ENCODE data around the gene SPATA31D4.
"Not testable (repeated sequence)": the region's sequence is repeated elsewhere in the genome, so short reads cannot be mapped to it uniquely, and the experiment has no call there.

The SPATA31D4 gene

DNA sequence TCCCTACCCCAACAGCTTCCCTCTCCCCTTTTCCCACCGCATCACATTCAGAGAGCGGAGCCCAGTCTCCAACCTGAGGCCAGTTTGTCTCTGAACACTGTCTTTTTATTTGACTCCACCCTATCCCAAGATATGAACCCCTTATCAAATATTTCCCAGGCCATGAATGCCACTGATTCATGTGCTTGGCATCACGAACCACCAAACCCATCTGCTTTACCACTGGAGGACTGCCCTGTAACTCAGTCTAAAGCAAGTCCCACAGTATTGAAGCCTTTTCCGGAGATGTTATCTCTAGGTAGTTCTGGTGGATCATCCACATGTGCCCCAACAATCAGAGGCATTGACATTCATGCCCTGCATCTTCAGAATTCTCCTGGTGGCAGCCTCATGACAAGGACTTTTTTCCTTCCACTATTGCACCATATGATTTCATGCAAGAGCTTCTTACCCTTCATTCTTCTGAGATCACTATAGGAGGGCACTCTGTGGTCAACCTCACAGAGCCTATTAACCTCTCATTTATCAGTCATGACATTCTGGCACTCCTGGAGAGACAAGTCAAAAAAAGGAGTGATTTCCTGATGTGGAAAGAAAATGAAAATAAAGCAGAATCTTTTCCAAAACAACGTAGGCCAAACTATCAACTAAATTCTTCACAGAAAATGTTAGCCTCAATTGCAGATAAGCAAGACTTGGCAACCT, 12.3 kb upstream of the SPATA31D4 start:
- no peaks in the 10 kb centered on the region for H3K4me1 Mint-ChIP-seq (ENCODE audit: low read depth)
- no peak overlapping the region for H3K4me3 Mint-ChIP-seq
- no peak overlapping the region for H3K27ac Mint-ChIP-seq
- peaks cover 15% of the 10 kb centered on the region for H3K9me3 Mint-ChIP-seq
- H3K36me3 Mint-ChIP-seq (ENCODE audit: low read depth) = no peaks in the 10 kb centered on the region
- H3K27me3 Mint-ChIP-seq (ENCODE audit: low read depth) = no peaks in the 10 kb centered on the region
- no peak for DNase-seq (ENCODE audit: low spot score)

DNA sequence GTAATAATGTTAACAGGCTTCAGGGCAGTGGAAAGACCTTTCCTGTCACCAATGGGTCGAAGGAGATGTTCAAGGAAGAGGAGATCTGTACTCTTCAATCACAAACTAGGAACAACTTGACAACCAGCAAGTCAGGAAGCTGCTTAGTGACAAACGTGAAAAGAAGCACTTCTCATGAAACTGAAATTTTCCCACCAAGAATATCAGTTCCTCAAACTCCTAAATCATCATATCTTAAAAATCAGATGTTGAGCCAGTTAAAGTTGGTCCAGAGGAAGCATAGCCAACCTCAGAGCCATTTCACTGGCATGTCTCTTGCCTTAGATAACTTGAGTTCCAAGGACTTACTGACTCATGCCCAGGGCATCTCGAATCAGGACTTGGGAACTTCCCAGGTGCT, 9.7 kb upstream of the SPATA31D4 start:
- not testable (repeated sequence) for H3K36me3 Mint-ChIP-seq (ENCODE audit: low read depth); H3K27ac Mint-ChIP-seq; H3K4me1 Mint-ChIP-seq (ENCODE audit: low read depth); DNase-seq (ENCODE audit: low spot score); H3K27me3 Mint-ChIP-seq (ENCODE audit: low read depth); H3K4me3 Mint-ChIP-seq
- H3K9me3 Mint-ChIP-seq = peaks cover 15% of the 10 kb centered on the region

DNA sequence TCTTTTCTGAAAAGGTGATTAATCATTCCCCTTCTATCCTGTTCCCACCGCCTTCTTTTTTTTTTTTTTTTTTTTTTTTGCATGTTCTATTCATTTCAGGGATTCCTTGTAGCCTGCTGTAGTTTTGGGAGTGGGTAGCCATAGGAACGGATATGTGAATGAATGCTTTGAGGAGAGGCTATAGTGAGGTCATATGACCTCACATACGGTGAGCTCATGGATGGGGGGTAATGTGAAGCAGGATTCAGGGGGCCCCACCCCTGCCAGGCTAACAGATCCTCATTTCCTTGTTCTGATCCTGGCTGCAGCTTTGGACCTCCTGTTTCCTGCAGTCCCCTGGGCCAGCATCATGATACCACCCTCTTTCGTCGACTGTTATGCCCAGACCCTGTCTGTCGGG, 1.9 kb downstream of the SPATA31D4 start:
- not testable (repeated sequence) for DNase-seq (ENCODE audit: low spot score); H3K27me3 Mint-ChIP-seq (ENCODE audit: low read depth); H3K27ac Mint-ChIP-seq; H3K4me1 Mint-ChIP-seq (ENCODE audit: low read depth); H3K36me3 Mint-ChIP-seq (ENCODE audit: low read depth); H3K4me3 Mint-ChIP-seq; H3K9me3 Mint-ChIP-seq

DNA sequence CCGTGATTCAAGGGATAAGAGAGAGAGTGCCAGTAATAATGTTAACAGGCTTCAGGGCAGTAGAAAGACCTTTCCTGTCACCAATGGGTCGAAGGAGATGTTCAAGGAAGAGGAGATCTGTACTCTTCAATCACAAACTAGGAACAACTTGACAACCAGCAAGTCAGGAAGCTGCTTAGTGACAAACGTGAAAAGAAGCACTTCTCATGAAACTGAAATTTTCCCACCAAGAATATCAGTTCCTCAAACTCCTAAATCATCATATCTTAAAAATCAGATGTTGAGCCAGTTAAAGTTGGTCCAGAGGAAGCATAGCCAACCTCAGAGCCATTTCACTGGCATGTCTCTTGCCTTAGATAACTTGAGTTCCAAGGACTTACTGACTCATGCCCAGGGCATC, 5.3 kb downstream of the SPATA31D4 start:
- not testable (repeated sequence) for H3K27me3 Mint-ChIP-seq (ENCODE audit: low read depth); H3K4me3 Mint-ChIP-seq; H3K27ac Mint-ChIP-seq; H3K36me3 Mint-ChIP-seq (ENCODE audit: low read depth); DNase-seq (ENCODE audit: low spot score); H3K4me1 Mint-ChIP-seq (ENCODE audit: low read depth); H3K9me3 Mint-ChIP-seq

DNA sequence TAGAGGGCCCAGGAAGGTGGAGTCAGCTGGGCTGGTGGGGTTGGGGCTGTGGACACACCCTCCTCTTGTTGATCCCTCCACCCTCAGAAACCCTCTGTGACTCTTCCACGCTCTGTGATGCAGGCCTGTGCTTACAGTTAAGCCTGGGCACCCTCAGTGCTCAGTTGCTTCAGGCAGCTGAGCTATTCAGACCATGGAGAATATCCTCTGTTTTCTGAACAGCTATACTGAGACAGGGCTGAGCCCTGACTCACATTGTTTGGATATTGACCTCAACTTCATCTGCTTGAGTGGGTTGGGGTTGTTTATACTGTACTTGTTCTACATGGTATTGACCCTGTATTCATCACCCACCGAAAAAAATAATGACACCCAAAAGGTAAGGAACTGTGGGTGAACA, 15.2 kb downstream of the SPATA31D4 start, which contains the start of gene SPATA31D3:
Gene SPATA31D3 (plus strand): TSS at position 108 of the 400 bp plus-strand sequence. CDS start 86 bp downstream, at position 194.
- H3K4me3 Mint-ChIP-seq; H3K9me3 Mint-ChIP-seq; H3K27me3 Mint-ChIP-seq (ENCODE audit: low read depth): not testable (repeated sequence)

DNA sequence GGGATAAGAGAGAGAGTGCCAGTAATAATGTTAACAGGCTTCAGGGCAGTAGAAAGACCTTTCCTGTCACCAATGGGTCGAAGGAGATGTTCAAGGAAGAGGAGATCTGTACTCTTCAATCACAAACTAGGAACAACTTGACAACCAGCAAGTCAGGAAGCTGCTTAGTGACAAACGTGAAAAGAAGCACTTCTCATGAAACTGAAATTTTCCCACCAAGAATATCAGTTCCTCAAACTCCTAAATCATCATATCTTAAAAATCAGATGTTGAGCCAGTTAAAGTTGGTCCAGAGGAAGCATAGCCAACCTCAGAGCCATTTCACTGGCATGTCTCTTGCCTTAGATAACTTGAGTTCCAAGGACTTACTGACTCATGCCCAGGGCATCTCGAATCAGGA, 20.4 kb downstream of the SPATA31D4 start:
- not testable (repeated sequence) for H3K27me3 Mint-ChIP-seq (ENCODE audit: low read depth); H3K27ac Mint-ChIP-seq; DNase-seq (ENCODE audit: low spot score)

More for the DNA sequence above, 15.2 kb downstream of the SPATA31D4 start, which contains the start of gene SPATA31D3:
- not testable (repeated sequence) for DNase-seq (ENCODE audit: low spot score); H3K4me1 Mint-ChIP-seq (ENCODE audit: low read depth); H3K27ac Mint-ChIP-seq; H3K36me3 Mint-ChIP-seq (ENCODE audit: low read depth)

DNA sequence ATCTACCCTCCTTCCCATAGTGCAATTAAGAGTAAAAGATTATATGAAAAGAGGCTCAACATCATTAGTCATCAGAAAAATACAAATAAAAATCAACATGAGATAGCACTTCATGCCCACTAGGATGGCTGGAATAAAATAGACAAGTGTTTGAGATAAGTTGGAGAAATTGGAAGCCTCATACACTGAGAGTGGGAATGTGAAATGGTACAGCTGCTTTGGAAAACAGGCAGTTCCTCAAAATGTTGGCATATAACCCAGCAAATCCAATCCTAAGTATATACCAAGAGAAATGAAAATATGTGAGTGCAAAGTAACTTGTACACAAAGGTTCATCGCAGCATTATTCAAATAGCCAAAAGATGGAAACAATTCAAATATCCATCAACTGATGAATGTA, 24.9 kb downstream of the SPATA31D4 start:
- Mint-ChIP-seq H3K36me3 (ENCODE audit: low read depth) (no peaks in the 10 kb centered on the region), H3K4me3 (no peak overlapping the region), H3K27me3 (ENCODE audit: low read depth) (no peaks in the 10 kb centered on the region), H3K27ac (no peak overlapping the region), H3K9me3 (peaks cover 25% of the 10 kb centered on the region), H3K4me1 (ENCODE audit: low read depth) (no peaks in the 10 kb centered on the region)
- no peak for DNase-seq (ENCODE audit: low spot score)

More for the DNA sequence above, 20.4 kb downstream of the SPATA31D4 start:
- not testable (repeated sequence) for H3K36me3 Mint-ChIP-seq (ENCODE audit: low read depth); H3K4me1 Mint-ChIP-seq (ENCODE audit: low read depth); H3K9me3 Mint-ChIP-seq; H3K4me3 Mint-ChIP-seq

DNA sequence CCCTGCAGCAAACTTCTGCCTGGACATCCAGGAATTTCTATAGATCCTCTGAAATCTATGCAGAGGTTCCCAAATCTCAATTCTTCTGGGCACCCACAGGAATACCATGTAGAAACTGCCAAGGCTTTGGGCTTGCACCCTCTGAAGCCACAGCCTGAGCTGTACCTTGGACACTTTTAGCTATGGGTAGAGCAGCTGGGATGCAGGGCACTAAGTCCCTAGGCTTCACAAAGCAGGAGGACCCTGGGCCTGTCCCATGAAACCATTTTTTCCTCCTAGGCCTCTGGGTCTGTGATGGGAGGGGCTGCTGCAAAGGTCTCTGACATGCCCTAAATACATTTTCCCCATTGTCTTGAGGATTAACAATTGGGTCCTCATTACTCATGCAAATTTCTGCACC, 27.4 kb downstream of the SPATA31D4 start:
- no peaks in the 10 kb centered on the region for H3K27me3 Mint-ChIP-seq (ENCODE audit: low read depth)
- H3K9me3 Mint-ChIP-seq = peaks cover 25% of the 10 kb centered on the region
- no peaks in the 10 kb centered on the region for H3K4me1 Mint-ChIP-seq (ENCODE audit: low read depth)
- H3K27ac Mint-ChIP-seq = no peak overlapping the region
- DNase-seq (ENCODE audit: low spot score) = no peak
- H3K4me3 Mint-ChIP-seq = no peak overlapping the region
- H3K36me3 Mint-ChIP-seq (ENCODE audit: low read depth) = no peaks in the 10 kb centered on the region

DNA sequence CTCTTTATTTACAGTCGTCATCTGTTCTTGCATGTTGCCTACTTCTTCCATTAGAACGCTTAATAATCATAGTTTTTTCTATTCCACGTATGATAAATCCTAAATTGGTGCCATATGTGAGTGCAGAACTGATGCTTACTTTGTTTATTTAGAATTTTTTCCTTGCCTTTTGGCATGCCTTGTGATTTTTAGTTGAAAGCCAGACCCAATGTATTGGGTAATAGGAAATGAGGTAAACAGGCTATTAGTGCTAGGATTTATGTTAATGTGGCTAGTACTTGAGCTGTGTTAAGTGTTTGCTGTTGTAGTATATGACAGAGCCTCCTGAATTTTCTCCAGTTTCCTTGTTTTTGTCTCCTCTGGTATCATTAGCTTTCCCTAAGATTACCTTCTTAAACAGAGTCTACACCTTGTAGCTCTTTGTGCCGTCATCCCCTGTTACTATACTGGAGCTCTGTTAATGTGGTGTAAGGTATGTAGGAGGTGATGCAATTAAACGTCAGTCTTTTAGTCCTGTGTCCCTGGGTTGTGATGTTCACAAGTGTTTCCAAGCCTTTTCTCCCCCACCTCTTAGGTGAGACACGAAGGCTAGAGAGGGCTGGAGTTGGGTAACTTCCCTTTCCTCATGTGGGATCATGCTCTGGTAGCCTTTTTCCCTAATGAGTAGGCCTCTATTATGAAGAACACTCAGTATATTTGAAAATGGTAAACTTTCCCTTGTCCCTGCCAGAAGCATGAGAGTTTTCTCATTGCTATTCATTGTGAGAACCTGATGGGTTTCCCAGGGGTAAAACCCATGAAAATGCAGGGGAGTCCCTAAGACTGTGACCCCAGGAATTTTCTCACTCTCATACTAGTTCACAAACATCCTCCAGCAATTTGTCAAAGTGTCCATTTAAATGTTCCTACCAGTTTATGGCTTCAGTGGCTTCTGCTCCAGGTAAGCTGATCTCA, 36.3 kb downstream of the SPATA31D4 start:
- H3K36me3 Mint-ChIP-seq (ENCODE audit: low read depth) = no peaks in the 10 kb centered on the region
- no peak overlapping the region for H3K4me3 Mint-ChIP-seq
- DNase-seq (ENCODE audit: low spot score) = no peak
- H3K27me3 Mint-ChIP-seq (ENCODE audit: low read depth) = no peaks in the 10 kb centered on the region
- no peaks in the 10 kb centered on the region for H3K4me1 Mint-ChIP-seq (ENCODE audit: low read depth)
- peaks cover 19% of the 10 kb centered on the region for H3K9me3 Mint-ChIP-seq
- H3K27ac Mint-ChIP-seq = no peak overlapping the region

DNA sequence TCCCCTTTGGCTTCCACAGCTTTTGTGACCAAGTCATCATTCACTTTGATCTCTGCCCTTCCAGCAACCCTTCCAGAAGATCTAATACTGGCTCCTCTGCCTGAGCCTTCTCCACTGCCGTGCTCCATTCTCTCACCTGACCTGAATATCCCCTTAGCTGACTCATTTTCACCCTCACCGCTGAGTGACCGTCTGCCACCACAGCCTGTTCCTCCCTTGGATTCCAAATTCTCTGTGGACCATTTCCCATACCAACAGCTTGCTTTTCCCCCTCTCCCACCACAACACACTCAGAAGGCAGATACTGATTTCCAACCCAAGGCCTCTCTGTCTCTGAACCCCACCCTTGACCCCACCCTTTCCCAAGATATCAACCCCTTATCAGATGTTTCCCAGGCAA, 39.8 kb downstream of the SPATA31D4 start:
- H3K27me3 Mint-ChIP-seq (ENCODE audit: low read depth) = no peaks in the 10 kb centered on the region
- H3K36me3 Mint-ChIP-seq (ENCODE audit: low read depth) = no peaks in the 10 kb centered on the region
- H3K9me3 Mint-ChIP-seq = peaks cover 26% of the 10 kb centered on the region
- no peaks in the 10 kb centered on the region for H3K4me1 Mint-ChIP-seq (ENCODE audit: low read depth)
- no peak for DNase-seq (ENCODE audit: low spot score)
- no peak overlapping the region for H3K4me3 Mint-ChIP-seq
- no peak overlapping the region for H3K27ac Mint-ChIP-seq

DNA sequence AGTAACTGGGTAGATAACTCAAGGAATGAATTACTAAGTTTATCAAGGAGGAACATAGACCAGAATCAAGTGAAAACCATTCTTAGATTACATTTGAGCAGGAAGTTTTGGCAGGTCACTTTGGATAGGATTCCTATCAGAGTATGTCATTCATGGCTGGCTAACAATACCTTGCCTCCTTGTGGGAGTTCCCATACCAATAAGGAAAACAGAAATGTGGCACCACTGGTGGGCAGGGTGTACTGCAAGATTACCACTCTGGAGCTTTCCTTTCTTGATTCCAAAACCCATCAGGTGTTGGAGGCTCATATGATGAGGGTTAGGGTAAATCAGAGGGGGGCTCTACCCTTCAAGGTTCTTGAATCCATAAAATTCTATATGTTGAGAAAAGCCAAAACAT, 41.7 kb downstream of the SPATA31D4 start:
- Mint-ChIP-seq H3K36me3 (ENCODE audit: low read depth) (no peaks in the 10 kb centered on the region), H3K9me3 (peaks cover 26% of the 10 kb centered on the region), H3K27ac (no peak overlapping the region), H3K27me3 (ENCODE audit: low read depth) (no peaks in the 10 kb centered on the region), H3K4me1 (ENCODE audit: low read depth) (no peaks in the 10 kb centered on the region), H3K4me3 (no peak overlapping the region)
- no peak for DNase-seq (ENCODE audit: low spot score)

DNA sequence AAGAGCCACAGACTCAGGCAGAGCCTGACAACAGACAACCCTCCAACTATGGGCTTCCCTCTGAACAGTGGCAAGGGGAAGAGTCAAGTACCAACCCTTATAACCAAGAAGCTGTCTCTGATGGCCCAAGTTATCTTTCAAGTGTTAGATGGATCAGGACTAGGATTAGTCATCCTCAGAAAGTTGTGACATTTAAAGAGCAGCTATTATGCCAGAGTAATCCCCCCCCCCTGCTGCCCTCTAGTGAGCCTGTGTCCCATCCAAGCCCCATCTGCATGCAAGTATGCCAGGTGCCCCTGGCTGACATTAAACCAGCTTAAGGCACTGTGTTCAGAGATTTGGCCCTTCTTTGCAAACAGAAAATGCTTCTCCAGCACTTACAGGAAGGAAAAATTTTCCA, 43.5 kb downstream of the SPATA31D4 start:
- Mint-ChIP-seq H3K27ac (no peak overlapping the region), H3K4me3 (no peak overlapping the region), H3K27me3 (ENCODE audit: low read depth) (no peaks in the 10 kb centered on the region), H3K36me3 (ENCODE audit: low read depth) (no peaks in the 10 kb centered on the region), H3K9me3 (peaks cover 34% of the 10 kb centered on the region), H3K4me1 (ENCODE audit: low read depth) (no peaks in the 10 kb centered on the region)
- no peak for DNase-seq (ENCODE audit: low spot score)

DNA sequence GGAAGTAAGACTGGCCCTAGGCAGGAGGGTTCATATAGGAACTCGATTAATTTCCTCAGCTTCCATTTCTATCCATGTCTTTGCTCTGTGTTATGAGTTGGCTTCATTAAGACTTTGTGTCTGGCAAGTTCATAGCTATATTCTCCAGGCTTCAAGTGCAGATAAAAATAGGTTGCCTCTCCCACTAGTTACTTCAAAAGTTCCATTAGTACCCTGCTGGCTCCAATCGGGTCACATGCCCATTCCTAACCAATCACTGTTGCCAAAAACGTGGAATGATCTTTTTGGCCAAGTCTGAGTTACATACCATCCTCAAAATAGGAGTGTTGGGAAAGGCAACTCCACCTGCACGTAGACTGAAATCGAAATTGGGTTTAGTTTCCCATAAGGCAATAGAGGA, 46.5 kb downstream of the SPATA31D4 start:
- Mint-ChIP-seq H3K27ac (no peak overlapping the region), H3K9me3 (peaks cover 15% of the 10 kb centered on the region), H3K4me3 (no peak overlapping the region), H3K4me1 (ENCODE audit: low read depth) (no peaks in the 10 kb centered on the region), H3K27me3 (ENCODE audit: low read depth) (no peaks in the 10 kb centered on the region), H3K36me3 (ENCODE audit: low read depth) (no peaks in the 10 kb centered on the region)
- DNase-seq (ENCODE audit: low spot score) = no peak

DNA sequence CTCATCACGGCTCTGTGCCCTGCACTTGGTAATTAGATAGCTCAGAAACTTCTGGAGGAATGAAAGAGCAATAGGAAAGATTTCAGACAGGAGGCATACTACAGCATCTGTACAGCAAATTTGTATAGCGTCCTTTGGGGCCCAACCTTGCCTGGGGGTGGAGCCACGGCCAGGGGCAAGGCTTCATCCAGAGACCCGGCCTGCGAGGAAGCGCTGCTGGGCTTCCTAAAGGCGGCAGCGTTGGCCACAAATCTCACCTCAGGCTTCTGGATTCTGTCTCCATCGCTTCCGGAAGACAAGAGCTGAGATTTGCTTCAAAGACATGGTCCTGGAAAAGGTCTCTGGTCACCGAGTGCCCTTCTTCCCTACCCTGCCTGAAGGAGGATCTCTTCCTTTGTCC, 48.1 kb downstream of the SPATA31D4 start:
- Mint-ChIP-seq H3K36me3 (ENCODE audit: low read depth) (no peaks in the 10 kb centered on the region), H3K4me3 (no peak overlapping the region), H3K27me3 (ENCODE audit: low read depth) (no peaks in the 10 kb centered on the region), H3K9me3 (peaks cover 9% of the 10 kb centered on the region), H3K27ac (no peak overlapping the region), H3K4me1 (ENCODE audit: low read depth) (no peaks in the 10 kb centered on the region)
- DNase-seq (ENCODE audit: low spot score) = no peak

All from T-helper 2 cell treated with Interferon-gamma antibody and Interleukin-4, amounts not matched to agents 5 μg/mL and 100 μg/mL, for 36 hours (primary cell).